ENCODE measurements around the gene SCLY. TPM values are rescaled to one million over a fixed set of nuclear protein-coding genes. Genes with fewer than 3 reads are reported as not detected.

Gene SCLY
- total RNA-seq, 2 donors from 2014 or later = 13.3 to 33.7 TPM

GRCh38 chr2:238145046-238145445 is 84.2 kb downstream of the SCLY start:
- Histone ChIP-seq H3K4me1 (ENCODE audit: control insufficient read depth in 1 of 2, low read depth in 2 of 2) (peaks cover 20 to 39% of the 10 kb centered on the region in 2 donors), H3K36me3 (no peaks in the 10 kb centered on the region), H3K9me3 (no peaks in the 10 kb centered on the region), H3K27me3 (replicated peaks; ENCODE audit: insufficient read depth) (no peaks in the 10 kb centered on the region), H3K4me3 (no peak overlapping the region), H3K27ac (no peak overlapping the region)
- DNase-seq (ENCODE audit: low spot score) (no peak), ATAC-seq (ENCODE audit: insufficient number of reproducible peaks, low FRiP score, low read depth) (no peak)
- TF ChIP-seq, protein P1, sequence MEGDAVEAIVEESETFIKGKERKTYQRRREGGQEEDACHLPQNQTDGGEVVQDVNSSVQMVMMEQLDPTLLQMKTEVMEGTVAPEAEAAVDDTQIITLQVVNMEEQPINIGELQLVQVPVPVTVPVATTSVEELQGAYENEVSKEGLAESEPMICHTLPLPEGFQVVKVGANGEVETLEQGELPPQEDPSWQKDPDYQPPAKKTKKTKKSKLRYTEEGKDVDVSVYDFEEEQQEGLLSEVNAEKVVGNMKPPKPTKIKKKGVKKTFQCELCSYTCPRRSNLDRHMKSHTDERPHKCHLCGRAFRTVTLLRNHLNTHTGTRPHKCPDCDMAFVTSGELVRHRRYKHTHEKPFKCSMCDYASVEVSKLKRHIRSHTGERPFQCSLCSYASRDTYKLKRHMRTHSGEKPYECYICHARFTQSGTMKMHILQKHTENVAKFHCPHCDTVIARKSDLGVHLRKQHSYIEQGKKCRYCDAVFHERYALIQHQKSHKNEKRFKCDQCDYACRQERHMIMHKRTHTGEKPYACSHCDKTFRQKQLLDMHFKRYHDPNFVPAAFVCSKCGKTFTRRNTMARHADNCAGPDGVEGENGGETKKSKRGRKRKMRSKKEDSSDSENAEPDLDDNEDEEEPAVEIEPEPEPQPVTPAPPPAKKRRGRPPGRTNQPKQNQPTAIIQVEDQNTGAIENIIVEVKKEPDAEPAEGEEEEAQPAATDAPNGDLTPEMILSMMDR (IDR thresholded peaks at IDR 0.05) = no peak

DNA sequence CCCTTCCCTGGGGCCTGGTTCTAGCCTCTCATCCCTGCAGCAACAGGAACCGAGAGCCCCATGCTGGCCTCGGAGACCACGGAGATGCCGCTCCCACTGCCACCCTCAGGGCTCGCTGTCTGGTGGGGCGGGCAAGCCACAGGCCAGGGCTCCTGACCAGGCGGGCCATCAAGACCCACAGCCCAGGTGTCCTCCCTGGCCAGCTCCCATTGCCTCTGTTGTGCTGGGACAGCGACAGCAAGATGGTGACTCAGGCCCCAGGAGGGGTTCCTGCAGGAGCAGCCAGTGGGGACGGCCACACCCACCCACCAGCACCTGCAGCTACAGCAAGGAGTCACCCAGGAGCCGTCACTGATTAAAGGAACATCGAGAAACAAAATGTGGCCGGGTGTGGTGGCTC is 85.0 kb downstream of the SCLY start:
- no peaks in the 10 kb centered on the region for H3K36me3 ChIP-seq
- peaks cover 20 to 34% of the 10 kb centered on the region in 2 donors for H3K4me1 ChIP-seq (ENCODE audit: control insufficient read depth in 1 of 2, low read depth in 2 of 2)
- TF ChIP-seq, protein P1 (IDR thresholded peaks at IDR 0.05) = no peak
- ATAC-seq (ENCODE audit: insufficient number of reproducible peaks, low FRiP score, low read depth) (no peak), DNase-seq (ENCODE audit: low spot score) (no peak)
- no peak overlapping the region for H3K4me3 ChIP-seq
- no peaks in the 10 kb centered on the region for H3K9me3 ChIP-seq
- no peak overlapping the region for H3K27ac ChIP-seq
- no peaks in the 10 kb centered on the region for H3K27me3 ChIP-seq (replicated peaks; ENCODE audit: insufficient read depth)

DNA sequence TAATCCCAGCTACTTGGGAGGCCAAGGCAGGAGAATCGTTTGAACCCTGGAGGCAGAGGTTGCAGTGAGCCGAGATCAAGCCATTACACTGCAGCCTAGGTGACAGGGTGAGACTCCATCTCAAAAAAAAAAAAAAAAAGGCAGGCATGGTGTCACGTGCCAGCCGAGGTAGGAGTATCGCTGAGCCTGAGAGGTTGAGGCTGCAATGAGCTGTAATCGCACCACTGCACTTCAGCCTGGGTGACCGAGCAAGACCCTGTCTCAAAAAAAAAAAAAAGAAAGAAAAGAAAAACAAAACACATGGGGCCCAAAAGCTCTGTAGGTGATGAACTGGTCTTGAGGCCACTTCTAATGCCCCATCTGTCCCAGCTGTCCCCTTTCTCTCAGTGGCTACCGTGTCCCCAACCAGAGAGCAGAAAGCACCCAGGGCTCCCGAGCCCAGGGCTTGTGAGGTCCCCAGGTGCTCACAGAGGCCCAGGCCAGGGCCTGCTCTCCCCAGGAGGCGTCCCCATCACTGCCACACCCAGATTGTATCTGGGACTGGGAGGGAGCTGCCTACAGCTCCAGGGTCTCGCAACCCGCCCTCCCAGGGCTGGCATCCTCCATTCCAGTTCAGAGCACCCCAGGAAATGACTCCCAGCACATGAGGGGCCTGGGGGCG is 86.2 kb downstream of the SCLY start:
- no peak for DNase-seq (ENCODE audit: low spot score)
- no peaks in the 10 kb centered on the region for H3K9me3 ChIP-seq
- no peaks in the 10 kb centered on the region for H3K36me3 ChIP-seq
- H3K27me3 ChIP-seq (replicated peaks; ENCODE audit: insufficient read depth) = no peaks in the 10 kb centered on the region
- no peak for ATAC-seq (ENCODE audit: insufficient number of reproducible peaks, low FRiP score, low read depth)
- H3K4me1 ChIP-seq (ENCODE audit: control insufficient read depth in 1 of 2, low read depth in 2 of 2) = peaks cover 16 to 22% of the 10 kb centered on the region in 2 donors
- H3K4me3 ChIP-seq = no peak overlapping the region
- TF ChIP-seq, protein P1 (IDR thresholded peaks at IDR 0.05) = no peak
- no peak overlapping the region for H3K27ac ChIP-seq

DNA sequence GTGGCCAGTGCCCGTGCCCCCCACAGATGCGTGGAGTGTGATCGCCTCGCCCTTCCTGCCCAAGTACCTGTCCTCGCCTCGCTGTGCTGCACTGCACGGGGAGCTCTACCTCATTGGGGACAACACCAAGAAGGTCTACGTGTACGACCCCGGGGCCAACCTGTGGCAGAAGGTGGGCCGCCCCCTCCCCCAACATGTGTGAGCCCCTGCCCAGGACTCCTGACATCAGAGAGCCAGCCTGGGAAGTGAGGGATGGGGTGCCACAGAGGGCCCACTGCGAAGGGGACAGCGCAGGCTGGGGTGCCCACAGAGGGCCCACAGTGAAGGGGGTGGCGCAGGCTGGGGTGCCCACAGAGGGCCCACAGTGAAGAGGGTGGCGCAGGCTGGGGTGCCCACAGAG is 88.2 kb downstream of the SCLY start:
- H3K27me3 ChIP-seq (replicated peaks; ENCODE audit: insufficient read depth) = no peaks in the 10 kb centered on the region
- H3K27ac ChIP-seq = no peak overlapping the region
- ATAC-seq (ENCODE audit: insufficient number of reproducible peaks, low FRiP score, low read depth) (no peak), DNase-seq (ENCODE audit: low spot score) (no peak)
- H3K4me1 ChIP-seq (ENCODE audit: control insufficient read depth in 1 of 2, low read depth in 2 of 2) = peaks cover 1 to 2% of the 10 kb centered on the region in 2 donors
- H3K4me3 ChIP-seq = no peak overlapping the region
- H3K36me3 ChIP-seq = no peaks in the 10 kb centered on the region
- H3K9me3 ChIP-seq = no peaks in the 10 kb centered on the region
- TF ChIP-seq, protein P1 (IDR thresholded peaks at IDR 0.05) = no peak

Other genes with a start within 250 kb of the SCLY start
- gene RAMP1, start 201.4 kb upstream of the SCLY start, total RNA-seq = 100 to 1,000 TPM; 246 to 525 TPM
- gene UBE2F, start 94.0 kb upstream of the SCLY start, total RNA-seq = 10 to 100 TPM; 51.9 to 69.3 TPM
- under 1 TPM in 1 of 2 donors, not detected in 1; 0.35 TPM for gene ESPNL, start 39.3 kb downstream of the SCLY start, total RNA-seq
- 10 to 100 TPM; 18.3 to 33.4 TPM for gene KLHL30, start 77.7 kb downstream of the SCLY start, total RNA-seq
- 1 to 10 TPM; 1.3 to 1.5 TPM for gene ERFE, start 98.0 kb downstream of the SCLY start, total RNA-seq
- 10 to 100 TPM; 28.6 to 58.0 TPM for gene ILKAP, start 142.7 kb downstream of the SCLY start, total RNA-seq
- 10 to 100 TPM in 1 of 2 donors, 1 to 10 TPM in 1; 2.5 to 12.3 TPM for gene HES6, start 179.0 kb downstream of the SCLY start, total RNA-seq
- 10 to 100 TPM; 14.2 to 26.2 TPM for gene PER2, start 227.6 kb downstream of the SCLY start, total RNA-seq

Measured in thoracic aorta (tissue), 2 donors.